NCI-H446 (cell line): ENCODE results near the gene CRPPA.

ENCODE experiments used
- DNase-seq, 2 experiments: peaks; one replicate each; lab custom pipeline; 2025; lab: John Stamatoyannopoulos, UW

The CRPPA gene

GRCh38 chr7:16423761-16424160 is 2.4 kb upstream of the CRPPA start:
- DNase-seq = no peak

GRCh38 chr7:16422917-16423316 is 1.6 kb upstream of the CRPPA start:
- no peak for DNase-seq

GRCh38 chr7:16422103-16422435 is 731 bp upstream of the CRPPA start:
- DNase-seq = no peak

GRCh38 chr7:16420649-16421332 is 547 bp downstream of the CRPPA start:
- peak; percentile 34 to 88 for DNase-seq

DNA sequence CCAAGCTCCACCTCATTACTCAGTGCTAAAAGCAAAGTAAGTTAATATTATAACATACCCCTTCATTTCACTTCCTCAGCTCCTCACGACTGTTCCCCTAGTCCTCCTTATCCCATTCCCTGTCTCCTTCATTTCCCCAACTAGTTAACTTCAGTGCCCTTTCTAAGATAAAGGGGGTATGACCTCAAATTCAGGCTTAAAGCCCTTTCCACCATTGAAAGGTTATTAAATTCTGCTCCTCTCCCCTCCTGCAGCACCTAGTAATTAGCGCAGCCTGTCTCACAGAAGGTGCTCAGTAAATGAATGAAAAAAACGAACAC is 1.0 kb downstream of the CRPPA start:
- no peak for DNase-seq

DNA sequence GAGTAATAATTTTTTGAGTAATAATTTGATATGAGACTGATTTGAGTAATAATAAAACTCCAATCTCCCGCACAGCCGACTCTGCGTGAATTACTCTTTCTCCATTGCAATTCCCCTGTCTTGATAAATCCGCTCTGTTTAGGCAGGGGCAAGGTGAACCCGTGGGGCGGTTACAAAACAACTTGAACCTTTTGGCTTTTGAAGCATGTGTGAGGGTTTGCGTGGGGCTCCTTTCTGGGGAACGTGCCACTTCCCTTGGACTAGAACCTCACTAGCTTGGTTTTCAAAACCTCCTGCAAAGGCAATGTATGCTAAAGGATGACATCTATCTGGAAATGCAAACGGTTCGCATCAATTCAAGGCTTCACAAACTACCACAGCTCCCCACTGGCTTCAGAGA is 1.5 kb downstream of the CRPPA start:
- no peak for DNase-seq

GRCh38 chr7:16419126-16419525 is 2.2 kb downstream of the CRPPA start:
- no peak for DNase-seq

- no peak for DNase-seq
These were observed 3.4 kb downstream of the CRPPA start for GRCh38 chr7:16417906-16418305.

GRCh38 chr7:16416289-16417282 is 4.8 kb downstream of the CRPPA start:
- DNase-seq = no peak

GRCh38 chr7:16412274-16413254 is 8.8 kb downstream of the CRPPA start:
- DNase-seq = peak in 1 of 2 experiments; percentile 15

DNA sequence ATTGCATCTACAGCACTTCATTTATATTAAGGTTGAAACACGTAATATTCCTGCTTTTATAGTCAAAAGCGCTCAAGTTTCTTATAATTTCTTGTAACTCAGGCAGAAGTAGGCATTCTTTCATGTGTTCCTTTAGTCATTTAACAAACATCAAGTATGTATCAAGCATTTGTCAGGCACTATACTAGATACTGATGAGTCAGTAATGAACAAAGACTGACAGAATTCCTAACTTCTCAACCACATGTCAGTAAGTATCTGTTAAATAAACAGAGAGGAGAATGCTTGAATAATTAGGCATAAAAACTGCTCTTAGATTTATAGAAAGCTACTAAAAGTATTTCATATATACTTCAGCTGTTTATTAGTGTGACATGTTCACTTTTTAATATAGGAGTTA is 9.9 kb downstream of the CRPPA start:
- no peak for DNase-seq

DNA sequence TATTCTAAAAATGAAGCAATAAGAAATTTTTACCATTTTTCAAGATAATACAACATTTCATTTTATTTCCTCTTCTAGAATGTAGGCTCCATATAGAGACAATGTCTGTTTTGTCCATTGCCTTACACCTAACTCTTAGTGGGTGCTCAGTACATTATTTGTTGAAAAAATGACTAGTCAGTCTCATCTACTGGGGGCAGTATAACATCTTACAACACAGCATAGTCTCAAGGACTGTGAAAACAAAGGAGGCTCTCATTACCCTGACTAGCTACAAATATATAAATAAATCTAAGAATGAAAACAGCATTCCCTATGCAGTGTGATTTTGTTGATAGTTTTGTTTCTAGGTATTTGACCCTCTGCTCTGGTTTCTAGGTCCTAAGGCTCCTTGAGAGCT is 11.6 kb downstream of the CRPPA start:
- no peak for DNase-seq

- DNase-seq = no peak
These were observed 16.7 kb downstream of the CRPPA start for GRCh38 chr7:16404636-16405035.

DNA sequence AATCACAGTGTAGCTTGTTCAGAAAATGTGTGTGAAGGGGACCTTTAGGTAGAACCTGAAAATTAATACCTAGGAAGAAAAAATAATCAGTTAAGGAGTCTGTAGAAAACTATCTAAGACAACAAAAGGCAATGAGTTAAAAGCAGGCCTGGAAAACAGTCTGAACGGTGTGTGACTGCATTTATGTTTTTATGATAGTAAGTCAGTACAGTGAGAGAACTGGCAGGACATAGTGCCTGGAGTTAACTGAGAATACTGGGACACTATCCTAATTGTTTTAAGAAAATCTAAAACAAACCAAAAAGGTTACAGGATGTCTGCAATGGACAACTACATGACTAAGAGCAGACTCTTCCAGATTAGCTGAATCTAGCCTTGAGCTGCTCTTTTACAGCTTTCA is 17.9 kb downstream of the CRPPA start:
- no peak for DNase-seq

DNA sequence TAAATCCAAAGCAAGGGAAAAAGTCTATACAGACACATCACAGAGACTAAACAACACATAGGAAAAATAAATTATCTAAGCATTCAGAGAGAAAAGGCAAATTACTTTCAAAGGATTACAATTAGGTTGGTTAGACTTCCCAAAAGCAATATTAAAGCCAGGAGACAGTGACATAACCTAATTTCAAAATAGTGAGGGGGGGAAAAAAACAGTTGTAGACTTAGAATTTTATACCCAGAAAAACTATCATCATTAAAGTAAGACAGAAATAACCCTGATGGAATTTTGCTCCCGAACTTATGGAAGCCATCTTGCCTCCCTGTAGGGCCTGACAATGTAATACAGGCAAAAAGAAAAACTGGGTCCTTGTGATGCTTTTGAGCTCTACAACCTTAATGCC is 18.4 kb downstream of the CRPPA start:
- DNase-seq = no peak

DNA sequence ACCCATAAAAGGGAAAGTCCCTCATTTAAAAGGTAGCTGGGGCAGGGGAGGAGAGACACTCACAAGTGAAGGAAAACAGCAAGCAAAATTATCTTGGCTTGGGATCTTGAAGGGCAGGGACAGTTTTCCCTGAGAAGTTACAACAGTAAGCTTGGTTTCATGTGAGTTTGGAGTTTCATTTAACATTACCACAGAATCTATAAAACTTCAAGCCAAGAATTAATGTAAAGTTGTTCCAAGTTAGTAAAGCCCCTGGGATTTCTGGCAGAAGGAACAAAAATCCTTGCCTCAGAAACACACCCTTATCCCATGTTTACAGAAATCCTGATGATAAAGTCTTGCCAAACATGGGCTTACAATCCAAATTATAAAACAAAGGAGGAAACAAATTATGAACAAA is 19.2 kb downstream of the CRPPA start:
- DNase-seq = no peak

- no peak for DNase-seq
These were observed 20.5 kb downstream of the CRPPA start for GRCh38 chr7:16400893-16401275.

DNA sequence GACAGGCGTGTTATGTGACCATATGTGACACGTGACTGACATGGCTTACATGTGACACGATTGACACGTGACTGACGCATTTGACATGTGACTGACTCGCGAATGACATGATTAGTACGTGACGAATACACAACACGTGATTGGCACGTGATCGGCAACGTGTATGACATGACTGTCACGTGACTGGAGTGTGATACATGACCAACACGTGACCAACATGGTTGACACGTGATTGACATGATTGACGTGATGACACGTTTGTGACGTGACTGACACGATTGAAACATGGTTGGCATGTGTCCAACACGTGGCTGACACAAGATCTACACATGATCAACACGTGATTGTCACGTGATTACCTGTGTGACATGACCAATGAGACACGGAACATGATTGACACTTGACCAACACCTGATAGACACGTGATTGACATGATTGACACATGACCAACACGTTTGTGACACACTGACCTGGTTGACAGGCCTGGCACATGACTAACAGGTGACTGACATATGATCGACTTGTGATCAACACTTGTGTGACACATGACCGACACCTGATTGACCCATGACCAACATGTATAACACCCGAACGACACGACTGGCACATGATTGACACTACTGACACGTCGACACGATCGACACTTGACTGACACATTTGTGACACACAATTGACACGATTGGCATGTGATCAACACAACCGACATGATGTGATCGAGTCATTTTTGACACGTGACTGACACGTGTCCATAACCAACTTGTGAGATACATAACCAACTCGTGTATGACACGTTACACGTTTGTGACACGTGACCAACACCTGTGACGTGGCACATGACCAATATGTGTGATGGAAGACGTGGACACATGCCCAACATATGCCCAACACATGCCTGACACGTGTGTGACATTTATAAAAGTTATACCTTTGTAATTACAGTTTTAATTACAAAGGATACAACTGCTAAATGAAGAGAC is 21.1 kb downstream of the CRPPA start:
- no peak for DNase-seq

- DNase-seq = no peak
These were observed 22.0 kb downstream of the CRPPA start for GRCh38 chr7:16399265-16399831.

GRCh38 chr7:16398146-16399017 is 23.0 kb downstream of the CRPPA start:
- no peak for DNase-seq
